Mesenteric fat pad (tissue), 1 donor: ENCODE data around the gene CGB2. TPM values are rescaled to one million over a fixed set of nuclear protein-coding genes. Genes with fewer than 3 reads are reported as not detected.
"Not testable (repeated sequence)": the region's sequence is repeated elsewhere in the genome, so short reads cannot be mapped to it uniquely, and the experiment has no call there.

ENCODE experiments used
- DNase-seq: peaks from one replicate; pipeline ENCODE4 v3.0.0-alpha.2; 2020; ENCODE audit warnings: low spot score
- microRNA-seq: library from miRNA; unstranded; fragments of <30 nt; microRNA quantifications from one replicate; pipeline ENCODE4 v1.2.0, GENCODE V29; 2020; ENCODE audit warnings: borderline number of aligned reads
- total RNA-seq: library from RNA; stranded (reverse); fragmentation: NEBNext Ultra II Directional; extraction: Animal tissue kit (Norgen Biotek cat#: 25700); gene quantifications from one replicate; pipeline ENCODE4 v1.2.1, GENCODE V29; 2021
- donor health status: DM: yes; HTN: yes; CAD: no.

Gene CGB2
- total RNA-seq, 1 donor from 2014 or later = not detected

- DNase-seq = no peak
Measured at GRCh38 chr19:49064768-49065611, 33.3 kb downstream of the CGB2 start, which contains the start of gene NTF4. Gene NTF4, minus strand, starts transcription at chr19:49064818. Its CDS starts 2,821 bp downstream, at chr19:49061997.

- DNase-seq = no peak
Measured at GRCh38 chr19:49065905-49066512, 34.3 kb downstream of the CGB2 start.

- no peak for DNase-seq
Measured at GRCh38 chr19:49067554-49067953, 35.9 kb downstream of the CGB2 start.

GRCh38 chr19:49069026-49069425 lies 37.3 kb downstream of the CGB2 start:
- DNase-seq = no peak

- no peak for DNase-seq
Measured at GRCh38 chr19:49070416-49070815, 38.7 kb downstream of the CGB2 start.

GRCh38 chr19:49071860-49072547 lies 40.3 kb downstream of the CGB2 start:
- no peak for DNase-seq

GRCh38 chr19:49073514-49074378 lies 42.1 kb downstream of the CGB2 start:
- DNase-seq = no peak

- DNase-seq = not testable (repeated sequence)
Measured at GRCh38 chr19:49074869-49075268, 43.2 kb downstream of the CGB2 start.

- no peak for DNase-seq
Measured at GRCh38 chr19:49080392-49080791, 48.7 kb downstream of the CGB2 start.

- DNase-seq = no peak
Measured at GRCh38 chr19:49081273-49081672, 49.6 kb downstream of the CGB2 start.

Small RNA genes lying within 50 kb of the gene (microRNA-seq; reads per million reads assigned to microRNA genes)
- not detected for gene MIR6798

Other genes starting within 250 kb of the CGB2 start
- gene BCAT2, start 220.9 kb upstream of the CGB2 start, total RNA-seq = 20.3 TPM
- 9.4 TPM for gene HSD17B14, start 195.4 kb upstream of the CGB2 start, total RNA-seq
- gene PLEKHA4, start 163.3 kb upstream of the CGB2 start, total RNA-seq = 44.9 TPM
- 152 TPM for gene PPP1R15A, start 159.5 kb upstream of the CGB2 start, total RNA-seq
- gene TULP2, start 133.1 kb upstream of the CGB2 start, total RNA-seq = not detected
- gene NUCB1, start 131.6 kb upstream of the CGB2 start, total RNA-seq = 304 TPM
- gene DHDH, start 98.2 kb upstream of the CGB2 start, total RNA-seq = 0.61 TPM
- gene BAX, start 77.0 kb upstream of the CGB2 start, total RNA-seq = 71.8 TPM
- 9,334 TPM for gene FTL, start 66.6 kb upstream of the CGB2 start, total RNA-seq
- 82.0 TPM for gene GYS1, start 38.6 kb upstream of the CGB2 start, total RNA-seq
- gene RUVBL2, start 38.0 kb upstream of the CGB2 start, total RNA-seq = 40.0 TPM
- gene LHB, start 14.8 kb upstream of the CGB2 start, total RNA-seq = not detected
- not detected for gene CGB3, start 7.6 kb upstream of the CGB2 start, total RNA-seq
- not detected for gene CGB1, start 5.0 kb downstream of the CGB2 start, total RNA-seq
- not detected for gene CGB5, start 12.0 kb downstream of the CGB2 start, total RNA-seq
- not detected for gene CGB8, start 17.2 kb downstream of the CGB2 start, total RNA-seq
- not detected for gene CGB7, start 25.9 kb downstream of the CGB2 start, total RNA-seq
- not detected for gene NTF4, start 32.9 kb downstream of the CGB2 start, total RNA-seq
- not detected for gene KCNA7, start 40.8 kb downstream of the CGB2 start, total RNA-seq
- 148 TPM for gene SNRNP70, start 53.6 kb downstream of the CGB2 start, total RNA-seq
- gene LIN7B, start 82.5 kb downstream of the CGB2 start, total RNA-seq = 4.2 TPM
- gene C19orf73, start 87.3 kb downstream of the CGB2 start, total RNA-seq = not detected
- gene PPFIA3, start 87.7 kb downstream of the CGB2 start, total RNA-seq = 3.1 TPM
- 1.3 TPM for gene HRC, start 123.5 kb downstream of the CGB2 start, total RNA-seq
- gene TRPM4, start 125.9 kb downstream of the CGB2 start, total RNA-seq = 17.0 TPM